SH-SY5Y (cell line): Measurements from ENCODE around the gene SETDB2.

Source experiments
- GATA2 ChIP-seq: IDR thresholded peaks from 2 replicates; pipeline ENCODE4 v1.6.1; 2011; ENCODE audit warnings: mild to moderate bottlenecking, low read depth, low read length
- GATA3 ChIP-seq: IDR thresholded peaks from 2 replicates; pipeline ENCODE4 v1.6.1; 2011; ENCODE audit warnings: low read depth, mild to moderate bottlenecking, low read length, moderate library complexity

DNA sequence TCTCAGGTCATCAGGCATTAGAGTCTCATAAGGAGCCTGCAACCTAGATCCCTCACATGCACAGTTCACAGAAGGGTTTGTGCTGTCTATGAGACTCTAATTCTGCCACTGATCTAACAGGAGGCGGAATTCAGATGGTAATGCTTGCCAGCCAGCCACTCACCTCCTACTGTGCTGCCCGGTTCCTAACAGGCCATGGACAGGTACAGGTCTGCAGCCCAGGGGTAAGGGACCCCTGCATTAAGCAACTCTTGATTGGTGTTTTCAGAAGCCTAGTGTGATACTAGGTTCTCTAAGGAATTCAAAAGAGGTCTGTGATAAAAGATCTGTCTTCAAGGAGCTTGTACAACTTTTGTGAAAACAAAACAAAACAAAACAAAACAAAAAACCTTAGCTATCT is 31.3 kb upstream of the SETDB2 start:
- no peak for TF ChIP-seq GATA3
- TF ChIP-seq GATA2: no peak
